BJ (cell line): ENCODE measurements around the gene KRTAP10-6. TPM values are rescaled to one million over a fixed set of nuclear protein-coding genes. Genes with fewer than 3 reads are reported as not detected.
"Not testable (repeated sequence)": the region's sequence is repeated elsewhere in the genome, so short reads cannot be mapped to it uniquely, and the experiment has no call there.

ENCODE experiments used
- CTCF ChIA-PET: fragments of 350-600 bp; formaldehyde crosslinking; extraction: SDS; loops from one replicate; lab custom pipeline; 2021; ENCODE audit warnings: antibody characterized with exemption, inconsistent platforms; lab: Yijun Ruan, JAX
- POLR2A ChIA-PET: fragments of 300-600 bp; sonication (Branson Sonifier 250); formaldehyde crosslinking; extraction: SDS; loops from one replicate; lab custom pipeline; 2021; ENCODE audit warnings: antibody characterized with exemption; lab: Charles Lee
- DNase-seq: peaks from one replicate; pipeline ENCODE4 v3.0.0-alpha.2; 2011; ENCODE audit warnings: low read depth
- H3K27me3 ChIP-seq: 2 replicates; pipeline ENCODE4 v1.6.0; 2011; ENCODE audit warnings: low read length; ENCODE audit not compliant: control insufficient read depth, insufficient read depth
- H3K36me3 ChIP-seq: 2 replicates; pipeline ENCODE4 v1.5.1; 2011; ENCODE audit warnings: low read length; ENCODE audit not compliant: control insufficient read depth, insufficient read depth
- H3K4me3 ChIP-seq: 2 replicates; pipeline ENCODE4 v1.5.1; 2011; ENCODE audit warnings: low read depth, mild to moderate bottlenecking, control low read depth, low read length
- polyA plus RNA-seq: library from polyadenylated mRNA; depleted of rRNA; stranded (reverse); fragments of >200 nt; gene quantifications from 2 replicates; pipeline ENCODE4 v1.2.3, GENCODE V29; 2011
- TF ChIP-seq, protein P1 (sequence below): IDR thresholded peaks from 2 replicates; pipeline ENCODE4 v1.5.1; 2011; ENCODE audit warnings: low read depth, mild to moderate bottlenecking, control low read depth, inconsistent platforms, low read length, moderate library complexity; ENCODE audit not compliant: insufficient read depth

The KRTAP10-6 gene
- polyA plus RNA-seq, 1 experiment: not detected

DNA sequence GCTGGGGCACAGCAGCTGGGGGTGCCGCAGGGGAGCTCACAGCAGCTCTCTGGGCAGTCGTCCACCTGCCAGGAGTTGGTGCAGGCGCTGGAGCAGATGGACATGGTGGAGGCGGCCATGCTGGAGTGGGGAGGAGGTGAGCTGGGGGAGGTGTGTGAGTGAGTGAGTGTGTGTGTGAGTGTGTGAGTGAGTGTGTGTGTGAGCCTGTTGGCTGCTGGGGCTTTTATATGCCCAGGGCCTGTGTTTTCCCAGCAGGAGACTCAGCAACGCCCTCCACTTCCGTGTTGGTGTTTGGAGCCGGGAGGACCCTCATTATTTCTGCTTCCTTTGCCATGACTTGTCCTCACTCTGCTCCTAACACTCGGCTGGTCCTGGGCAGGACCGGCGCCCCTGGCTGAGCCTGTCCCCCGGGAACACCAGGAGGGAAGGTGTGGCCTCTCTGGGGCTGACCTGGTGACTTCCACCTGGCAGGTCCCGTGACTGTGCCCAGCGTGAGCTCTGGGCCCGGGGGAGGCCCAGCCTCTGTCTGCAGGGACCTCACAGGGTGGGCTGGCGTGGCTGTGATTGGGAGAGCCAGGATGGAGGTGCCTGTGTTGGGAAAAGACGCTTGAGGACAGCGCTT, 40.9 kb downstream of the KRTAP10-6 start, which contains the start of gene KRTAP10-2:
TSS of gene KRTAP10-2 (minus strand) at position 166 of the 622 bp plus-strand sequence. CDS start at position 119, 47 bp downstream.
- Histone ChIP-seq H3K4me3 (no peak within 1 kb of the TSS), H3K27me3 (peaks cover 8% of the 10 kb centered on the region), H3K36me3 (no peaks in the 10 kb centered on the region)
- CTCF ChIA-PET: no interaction called here
- DNase-seq: no peak
- TF ChIP-seq, protein P1, sequence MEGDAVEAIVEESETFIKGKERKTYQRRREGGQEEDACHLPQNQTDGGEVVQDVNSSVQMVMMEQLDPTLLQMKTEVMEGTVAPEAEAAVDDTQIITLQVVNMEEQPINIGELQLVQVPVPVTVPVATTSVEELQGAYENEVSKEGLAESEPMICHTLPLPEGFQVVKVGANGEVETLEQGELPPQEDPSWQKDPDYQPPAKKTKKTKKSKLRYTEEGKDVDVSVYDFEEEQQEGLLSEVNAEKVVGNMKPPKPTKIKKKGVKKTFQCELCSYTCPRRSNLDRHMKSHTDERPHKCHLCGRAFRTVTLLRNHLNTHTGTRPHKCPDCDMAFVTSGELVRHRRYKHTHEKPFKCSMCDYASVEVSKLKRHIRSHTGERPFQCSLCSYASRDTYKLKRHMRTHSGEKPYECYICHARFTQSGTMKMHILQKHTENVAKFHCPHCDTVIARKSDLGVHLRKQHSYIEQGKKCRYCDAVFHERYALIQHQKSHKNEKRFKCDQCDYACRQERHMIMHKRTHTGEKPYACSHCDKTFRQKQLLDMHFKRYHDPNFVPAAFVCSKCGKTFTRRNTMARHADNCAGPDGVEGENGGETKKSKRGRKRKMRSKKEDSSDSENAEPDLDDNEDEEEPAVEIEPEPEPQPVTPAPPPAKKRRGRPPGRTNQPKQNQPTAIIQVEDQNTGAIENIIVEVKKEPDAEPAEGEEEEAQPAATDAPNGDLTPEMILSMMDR: no peak
- POLR2A ChIA-PET: no interaction called here

DNA sequence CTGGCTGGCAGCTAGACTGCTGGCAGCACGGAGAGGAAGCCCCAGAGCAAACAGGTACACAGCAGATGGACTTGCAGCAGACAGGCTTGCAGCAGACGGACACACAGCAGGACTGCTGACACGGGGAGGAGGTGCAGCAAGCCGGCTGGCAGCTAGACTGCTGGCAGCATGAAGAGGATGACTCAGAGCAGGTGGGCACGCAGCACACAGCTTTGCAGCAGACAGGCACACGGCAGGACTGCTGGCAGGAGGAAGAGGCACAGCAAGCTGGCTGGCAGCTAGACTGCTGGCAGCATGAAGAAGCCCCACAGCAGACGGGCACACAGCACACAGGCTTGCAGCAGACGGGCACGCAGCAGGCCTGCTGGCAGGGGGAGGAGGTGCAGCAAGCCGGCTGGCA, 41.5 kb downstream of the KRTAP10-6 start:
- POLR2A ChIA-PET: no interaction called here
- no peak for DNase-seq
- TF ChIP-seq, protein P1: no peak
- no peaks in the 10 kb centered on the region for H3K36me3 ChIP-seq
- no peak overlapping the region for H3K4me3 ChIP-seq
- peaks cover 7% of the 10 kb centered on the region for H3K27me3 ChIP-seq
- CTCF ChIA-PET: no interaction called here

DNA sequence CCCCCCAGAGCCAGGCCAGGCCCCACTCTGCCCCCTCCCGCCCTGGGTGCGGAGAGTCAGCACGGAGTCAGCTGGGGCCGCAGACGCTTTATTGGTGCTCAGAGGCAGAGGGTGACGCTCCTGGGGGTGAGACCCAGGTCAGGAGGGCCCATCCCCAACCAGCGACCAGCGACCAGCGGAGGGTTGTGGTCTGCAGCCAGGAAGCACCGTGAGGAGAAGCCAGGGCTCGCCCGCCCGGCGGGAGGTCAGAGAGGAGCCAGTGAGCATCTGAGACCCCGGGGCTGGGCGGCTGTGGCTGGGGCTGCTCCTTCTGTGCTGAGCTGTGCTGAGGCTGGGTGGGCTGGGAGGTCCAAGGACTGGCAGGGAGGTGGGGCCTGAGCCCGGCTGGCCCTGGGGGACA, 42.0 kb downstream of the KRTAP10-6 start:
- H3K36me3 ChIP-seq, H3K4me3 ChIP-seq, DNase-seq, CTCF ChIA-PET, H3K27me3 ChIP-seq, POLR2A ChIA-PET: not testable (repeated sequence)

DNA sequence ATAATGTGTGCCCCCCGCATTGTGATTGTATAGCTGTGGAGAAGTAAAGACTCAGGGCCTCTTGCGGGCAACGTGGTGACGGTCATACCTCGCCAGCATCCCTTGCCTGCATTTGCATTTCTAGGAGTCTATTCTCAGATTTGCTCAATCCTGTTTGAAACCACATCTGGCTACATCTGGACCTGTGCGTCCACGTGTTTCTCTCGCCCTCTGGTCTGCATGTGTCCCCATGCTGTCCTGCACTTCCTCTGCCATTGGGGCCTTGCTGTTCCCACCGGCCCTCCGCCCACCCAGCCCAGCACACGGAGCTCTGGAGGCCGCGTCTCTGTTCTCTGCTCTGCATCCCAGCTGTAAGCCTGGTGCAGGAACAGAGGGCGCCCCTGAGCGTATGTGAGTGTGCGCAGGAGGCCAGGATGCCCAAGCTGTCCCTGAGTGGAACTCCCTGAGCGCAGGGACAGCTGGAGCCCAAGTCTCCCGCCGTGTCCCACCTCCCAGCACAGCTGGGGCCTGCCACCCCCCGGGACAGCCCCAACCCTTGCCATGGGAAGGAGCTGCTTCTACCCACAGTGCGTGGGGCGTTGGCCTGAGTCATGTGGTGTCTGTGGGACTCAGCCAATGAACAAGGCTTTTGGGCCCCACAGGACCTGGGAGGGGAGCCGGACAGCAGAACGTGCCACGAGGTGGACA, 42.6 kb downstream of the KRTAP10-6 start:
- ChIA-PET POLR2A (no interaction called here), CTCF (no interaction called here)
- TF ChIP-seq, protein P1: no peak
- Histone ChIP-seq H3K27me3 (no peaks in the 10 kb centered on the region), H3K4me3 (no peak overlapping the region), H3K36me3 (no peaks in the 10 kb centered on the region)
- no peak for DNase-seq

DNA sequence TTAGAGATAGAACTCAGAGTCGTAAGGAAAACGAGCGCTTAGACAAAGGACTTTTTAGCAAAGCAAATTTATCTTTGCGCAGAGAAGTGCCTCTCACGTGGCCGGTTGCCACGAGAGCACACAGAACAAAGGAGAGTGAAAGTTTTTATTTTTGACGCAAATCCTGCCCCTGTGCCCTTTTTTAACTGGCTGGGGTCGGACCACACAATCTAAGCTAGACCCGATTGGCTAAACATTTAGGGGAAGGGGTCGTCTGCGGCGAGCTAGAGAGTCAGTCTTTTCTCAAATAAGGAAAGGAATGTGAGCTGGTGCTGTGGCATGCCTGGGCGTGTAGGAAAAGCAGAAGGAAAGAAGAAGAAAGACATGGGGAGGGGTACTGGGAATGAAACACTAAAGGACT, 43.4 kb downstream of the KRTAP10-6 start:
- ChIA-PET CTCF (no interaction called here), POLR2A (no interaction called here)
- Histone ChIP-seq H3K4me3 (no peak overlapping the region), H3K36me3 (no peaks in the 10 kb centered on the region), H3K27me3 (no peaks in the 10 kb centered on the region)
- TF ChIP-seq, protein P1: no peak
- DNase-seq: no peak

DNA sequence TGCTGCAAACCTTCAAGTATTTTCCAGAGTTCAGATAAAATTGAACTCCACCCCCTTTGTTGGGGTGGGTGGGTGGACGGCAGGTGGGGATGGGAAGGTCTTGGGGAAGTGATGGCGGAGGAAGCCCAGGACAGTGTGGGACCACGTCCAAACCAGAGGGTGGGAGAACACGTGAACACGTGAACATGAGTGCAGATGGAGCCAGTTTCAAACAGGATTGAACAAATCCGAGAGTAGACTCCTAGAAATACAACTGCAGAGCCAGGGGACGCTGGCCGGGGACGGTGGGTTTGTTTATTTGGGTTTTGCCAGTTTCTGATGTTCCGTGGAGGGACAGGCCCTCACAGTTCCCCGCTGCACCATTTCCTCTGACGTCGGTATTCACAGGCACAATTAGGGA, 43.9 kb downstream of the KRTAP10-6 start:
- CTCF ChIA-PET: no interaction called here
- no peaks in the 10 kb centered on the region for H3K27me3 ChIP-seq
- TF ChIP-seq, protein P1: no peak
- POLR2A ChIA-PET: no interaction called here
- H3K36me3 ChIP-seq: no peaks in the 10 kb centered on the region
- no peak overlapping the region for H3K4me3 ChIP-seq
- DNase-seq: no peak
